H9 (cell line): ENCODE measurements around the gene ZNF319. TPM values are rescaled to one million over a fixed set of nuclear protein-coding genes. Genes with fewer than 3 reads are reported as not detected.
A peak's percentile ranks its signal among the peaks of the same experiment; 100 is the strongest.

Source experiments
- DNase-seq: peaks from one replicate; pipeline ENCODE4 v3.0.0-alpha.2; 2017
- H2AFZ ChIP-seq: one replicate; pipeline ENCODE4 v1.6.1; 2013; ENCODE audit warnings: mild to moderate bottlenecking, low read length, control low read depth, moderate library complexity
- H2AK5ac ChIP-seq: 2 replicates; pipeline ENCODE4 v1.6.1; 2013; ENCODE audit warnings: low read length, control low read depth, mixed read lengths; ENCODE audit not compliant: insufficient read length
- H2BK120ac ChIP-seq: one replicate; pipeline ENCODE4 v1.6.1; 2013; ENCODE audit warnings: low read depth, mild to moderate bottlenecking, low read length, control low read depth, inconsistent platforms; ENCODE audit not compliant: poor library complexity, severe bottlenecking
- H2BK12ac ChIP-seq: 2 replicates; pipeline ENCODE4 v1.6.1; 2013; ENCODE audit warnings: low read length, control low read depth, mixed read lengths, low read depth; ENCODE audit not compliant: insufficient read length
- H2BK15ac ChIP-seq: 2 replicates; pipeline ENCODE4 v1.6.1; 2013; ENCODE audit warnings: low read depth, low read length, control low read depth
- H2BK20ac ChIP-seq: one replicate; pipeline ENCODE4 v1.6.1; 2013; ENCODE audit warnings: low read depth, mild to moderate bottlenecking, low read length, control low read depth, inconsistent platforms; ENCODE audit not compliant: poor library complexity, severe bottlenecking
- H2BK5ac ChIP-seq: 2 replicates; pipeline ENCODE4 v1.6.1; 2013; ENCODE audit warnings: low read length, control low read depth, mixed read lengths; ENCODE audit not compliant: insufficient read length
- H3K14ac ChIP-seq: 2 replicates; pipeline ENCODE4 v1.6.1; 2013; ENCODE audit warnings: low read length, control low read depth; ENCODE audit not compliant: insufficient read depth
- H3K18ac ChIP-seq: 2 replicates; pipeline ENCODE4 v1.6.1; 2013; ENCODE audit warnings: low read depth, mild to moderate bottlenecking, mixed read lengths, low read length, control low read depth; ENCODE audit not compliant: insufficient read length
- H3K23ac ChIP-seq: 2 replicates; pipeline ENCODE4 v1.6.1; 2013; ENCODE audit warnings: low read length, control low read depth, mixed read lengths, low read depth; ENCODE audit not compliant: insufficient read length
- H3K23me2 ChIP-seq: 2 replicates; pipeline ENCODE4 v1.6.1; 2013; ENCODE audit warnings: low read depth, mild to moderate bottlenecking, mixed read lengths, low read length, control low read depth; ENCODE audit not compliant: insufficient read length, poor library complexity, severe bottlenecking
- H3K27ac ChIP-seq: 2 replicates; pipeline ENCODE4 v1.5.1; 2013; ENCODE audit warnings: low read length, control low read depth, mixed read lengths, low read depth; ENCODE audit not compliant: insufficient read length
- H3K27me3 ChIP-seq: 2 replicates; pipeline ENCODE4 v1.6.1; 2013; ENCODE audit warnings: low read length, control low read depth, inconsistent platforms; ENCODE audit not compliant: insufficient read depth
- H3K4ac ChIP-seq: 2 replicates; pipeline ENCODE4 v1.6.1; 2013; ENCODE audit warnings: low read depth, mild to moderate bottlenecking, control low read depth, inconsistent platforms, low read length, moderate library complexity
- H3K4me1 ChIP-seq: 2 replicates; pipeline ENCODE4 v1.6.1; 2013; ENCODE audit warnings: low read length, control low read depth, inconsistent platforms; ENCODE audit not compliant: insufficient read depth
- H3K4me2 ChIP-seq: 2 replicates; pipeline ENCODE4 v1.6.1; 2013; ENCODE audit warnings: low read length, control low read depth, mixed read lengths; ENCODE audit not compliant: insufficient read length, insufficient read depth
- H3K56ac ChIP-seq: 2 replicates; pipeline ENCODE4 v1.6.1; 2013; ENCODE audit warnings: low read depth, mild to moderate bottlenecking, mixed read lengths, low read length, control low read depth; ENCODE audit not compliant: insufficient read length
- H3K79me1 ChIP-seq: 2 replicates; pipeline ENCODE4 v1.6.1; 2013; ENCODE audit warnings: low read depth, mild to moderate bottlenecking, moderate library complexity, low read length, control low read depth, inconsistent platforms; ENCODE audit not compliant: insufficient read depth, poor library complexity, severe bottlenecking
- H3K79me2 ChIP-seq: 2 replicates; pipeline ENCODE4 v1.6.1; 2013; ENCODE audit warnings: low read length, control low read depth, inconsistent platforms; ENCODE audit not compliant: insufficient read depth
- H3K9ac ChIP-seq: 2 replicates; pipeline ENCODE4 v1.6.1; 2013; ENCODE audit warnings: low read length, control low read depth, mixed read lengths; ENCODE audit not compliant: insufficient read length; ENCODE audit errors: extremely low read depth
- H3K9me3 ChIP-seq: one replicate; pipeline ENCODE4 v1.6.1; 2013; ENCODE audit warnings: low read depth, low read length, inconsistent platforms; ENCODE audit not compliant: control insufficient read depth
- H3T11ph ChIP-seq: one replicate; pipeline ENCODE4 v1.6.1; 2013; ENCODE audit warnings: mild to moderate bottlenecking, low read length, control low read depth, inconsistent platforms
- H4K20me1 ChIP-seq: one replicate; pipeline ENCODE4 v1.6.1; 2013; ENCODE audit not compliant: control insufficient read depth, insufficient read length, insufficient read depth
- H4K5ac ChIP-seq: 2 replicates; pipeline ENCODE4 v1.6.1; 2013; ENCODE audit warnings: low read depth, mild to moderate bottlenecking, mixed read lengths, low read length, control low read depth; ENCODE audit not compliant: insufficient read length
- H4K8ac ChIP-seq: replicated peaks from 2 replicates; pipeline ENCODE4 v1.6.1; 2013; ENCODE audit warnings: low read length, control low read depth, mixed read lengths, low read depth; ENCODE audit not compliant: insufficient read length
- H4K91ac ChIP-seq: 2 replicates; pipeline ENCODE4 v1.6.1; 2013; ENCODE audit warnings: low read depth, mild to moderate bottlenecking, moderate library complexity, mixed read lengths, low read length, control low read depth; ENCODE audit not compliant: insufficient read length
- H3K27ac Mint-ChIP-seq, 3 experiments: 2 replicates in 2 of 3; 3 replicates in 1 of 3; pipeline ENCODE4 v1.8.0; 2020 to 2021; ENCODE audit warnings: mixed read lengths in 3 of 3, mild to moderate bottlenecking in 1 of 3, moderate library complexity in 1 of 3
- H3K27me3 Mint-ChIP-seq: 2 replicates; pipeline ENCODE4 v1.8.0; 2021; ENCODE audit warnings: low read depth, mild to moderate bottlenecking, moderate library complexity, mixed read lengths
- H3K36me3 Mint-ChIP-seq, 3 experiments: 2 replicates in 2 of 3; 3 replicates in 1 of 3; pipeline ENCODE4 v1.8.0; 2020 to 2021; ENCODE audit warnings: low read depth in 3 of 3, mixed read lengths in 3 of 3; ENCODE audit not compliant: insufficient read depth in 1 of 3
- H3K4me1 Mint-ChIP-seq, 2 experiments: 2 replicates each; pipeline ENCODE4 v1.8.0; 2020; ENCODE audit warnings: mixed read lengths in 2 of 2
- H3K4me3 Mint-ChIP-seq, 2 experiments: 2 replicates in 1 of 2; 3 replicates in 1 of 2; pipeline ENCODE4 v1.8.0; 2020 to 2021; ENCODE audit warnings: mild to moderate bottlenecking in 2 of 2, mixed read lengths in 2 of 2, moderate library complexity in 1 of 2
- H3K9me3 Mint-ChIP-seq, 2 experiments: 2 replicates in 1 of 2; 3 replicates in 1 of 2; pipeline ENCODE4 v1.8.0; 2020; ENCODE audit warnings: mild to moderate bottlenecking in 2 of 2, mixed read lengths in 2 of 2, moderate library complexity in 1 of 2
- CTCF ChIP-seq: fragments of 200-600 bp; sonication (generic); conservative IDR thresholded peaks from 3 replicates; pipeline ENCODE4 v1.8.0; 2021; ENCODE audit warnings: antibody characterized with exemption, mild to moderate bottlenecking
- WGBS: extraction: QIAGEN DNeasy Blood & Tissue Kit; methylation state at CpG from one replicate; pipeline ENCODE4 v1.1.7; 2013; ENCODE audit warnings: missing lambda C conversion rate, low lambda C conversion rate, mixed read lengths; ENCODE audit not compliant: insufficient read length; ENCODE audit errors: extremely low coverage; 5-methylcytosine and 5-hydroxymethylcytosine counted together
- total RNA-seq: library from RNA; stranded (reverse); gene quantifications from 2 replicates; pipeline ENCODE4 v1.2.1, GENCODE V29; 2021

ZNF319 gene
- total RNA-seq, 1 experiment from 2014 or later = 5.6 TPM

GRCh38 chr16:57999366-57999970 lies 1.0 kb downstream of the ZNF319 start:
- H3K4me1 ChIP-seq = peaks cover 2% of the 10 kb centered on the region; the same call in 1 of the 2 replicates
- no peak for DNase-seq
- H3K4me1 Mint-ChIP-seq = peaks cover 16 to 17% of the 10 kb centered on the region in 2 experiments
- H3T11ph ChIP-seq = no peak overlapping the region
- H2AK5ac ChIP-seq = no peak overlapping the region
- H3K4me3 Mint-ChIP-seq = peak overlapping the region; percentile 65 to 77
- peaks cover 4 to 35% (median 27%) of the 10 kb centered on the region in 3 experiments; a peak in 6 of 7 replicates for H3K36me3 Mint-ChIP-seq
- H2AFZ ChIP-seq = no peak overlapping the region
- no peak overlapping the region for H2BK12ac ChIP-seq
- H3K9me3 Mint-ChIP-seq = no peaks in the 10 kb centered on the region; a peak in 1 of 5 replicates
- no peak overlapping the region for H2BK5ac ChIP-seq
- 0 out of 3 replicates have a peak, but pooled peaks have one; percentile 12 for TF ChIP-seq CTCF
- WGBS = no CpG with 5 or more reads among the region's 6 CpGs
- H3K27ac Mint-ChIP-seq = no peak overlapping the region
- no peaks in the 10 kb centered on the region for H3K79me1 ChIP-seq
- H2BK15ac ChIP-seq = no peak overlapping the region
- no peak overlapping the region for H3K23ac ChIP-seq
- H3K4me2 ChIP-seq = peak overlapping the region; percentile 68
- no peak overlapping the region for H3K27ac ChIP-seq
- no peak overlapping the region for H4K8ac ChIP-seq
- H2BK20ac ChIP-seq = no peak overlapping the region
- H3K14ac ChIP-seq = peak overlapping the region; percentile 48
- H3K9me3 ChIP-seq = no peaks in the 10 kb centered on the region
- H4K91ac ChIP-seq = no peak overlapping the region
- H3K9ac ChIP-seq = peak overlapping the region; percentile 25
- H3K18ac ChIP-seq = no peak overlapping the region
- no peaks in the 10 kb centered on the region for H3K27me3 ChIP-seq
- H4K20me1 ChIP-seq = no peaks in the 10 kb centered on the region
- H4K5ac ChIP-seq = no peak overlapping the region
- no peak overlapping the region for H3K56ac ChIP-seq
- peaks cover 8% of the 10 kb centered on the region for H3K23me2 ChIP-seq
- no peak overlapping the region for H2BK120ac ChIP-seq
- no peaks in the 10 kb centered on the region; the same call in 1 of the 2 replicates for H3K27me3 Mint-ChIP-seq
- H3K4ac ChIP-seq = no peak overlapping the region
- no peaks in the 10 kb centered on the region; the same call in 1 of the 2 replicates for H3K79me2 ChIP-seq
